ENCODE measurements around the gene PCDHGA10. TPM values are rescaled to one million over a fixed set of nuclear protein-coding genes. Genes with fewer than 3 reads are reported as not detected.
"Not testable (repeated sequence)": the region's sequence is repeated elsewhere in the genome, so short reads cannot be mapped to it uniquely, and the experiment has no call there.

PCDHGA10 gene
- total RNA-seq, 2 donors from 2014 or later, result 5.3 to 5.4 TPM

DNA sequence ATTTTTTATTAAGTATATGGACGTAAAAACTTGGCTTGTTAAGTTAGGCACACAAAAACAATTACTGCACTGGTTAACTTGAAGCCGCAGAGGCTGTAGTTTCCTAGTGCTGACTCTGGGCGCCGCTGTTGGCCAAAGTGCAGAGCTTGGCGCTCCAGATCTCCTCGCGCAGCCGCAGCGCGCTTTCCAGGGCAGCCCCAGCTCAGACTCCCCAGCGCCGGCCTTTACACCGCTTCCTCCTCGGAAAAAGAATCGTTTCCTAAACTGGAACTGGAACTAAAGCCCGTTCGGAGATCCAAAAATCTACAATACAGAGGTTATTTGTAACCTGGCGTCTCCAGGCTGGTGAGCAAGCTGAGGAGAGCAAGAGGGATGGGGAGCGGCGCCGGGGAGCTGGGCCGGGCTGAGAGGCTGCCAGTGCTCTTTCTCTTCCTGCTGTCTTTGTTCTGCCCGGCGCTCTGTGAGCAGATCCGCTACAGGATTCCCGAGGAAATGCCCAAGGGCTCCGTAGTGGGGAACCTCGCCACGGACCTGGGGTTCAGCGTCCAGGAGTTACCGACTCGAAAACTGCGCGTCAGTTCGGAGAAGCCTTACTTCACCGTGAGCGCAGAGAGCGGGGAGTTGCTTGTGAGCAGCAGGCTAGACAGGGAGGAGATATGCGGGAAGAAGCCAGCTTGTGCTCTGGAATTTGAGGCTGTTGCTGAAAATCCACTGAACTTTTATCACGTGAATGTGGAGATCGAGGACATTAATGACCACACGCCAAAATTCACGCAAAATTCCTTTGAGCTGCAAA lies 14.8 kb upstream of the PCDHGA10 start, which contains the start of gene PCDHGB5:
TSS of gene PCDHGB5 (plus strand) at position 192 of the 796 bp plus-strand sequence. CDS start at position 373, 181 bp downstream.
- intact Hi-C loops (cut with DNase I); H3K4me3 ChIP-seq; H3K36me3 ChIP-seq (replicated peaks in 1 of 2; ENCODE audit: insufficient read depth in 1 of 2, low read depth in 2 of 2); H3K4me1 ChIP-seq; H3K27me3 ChIP-seq: not testable (repeated sequence)
- peak in 1 of 3 donors; percentile 9 for TF ChIP-seq POLR2A (IDR thresholded peaks at IDR 0.05)
- TF ChIP-seq, protein P1, sequence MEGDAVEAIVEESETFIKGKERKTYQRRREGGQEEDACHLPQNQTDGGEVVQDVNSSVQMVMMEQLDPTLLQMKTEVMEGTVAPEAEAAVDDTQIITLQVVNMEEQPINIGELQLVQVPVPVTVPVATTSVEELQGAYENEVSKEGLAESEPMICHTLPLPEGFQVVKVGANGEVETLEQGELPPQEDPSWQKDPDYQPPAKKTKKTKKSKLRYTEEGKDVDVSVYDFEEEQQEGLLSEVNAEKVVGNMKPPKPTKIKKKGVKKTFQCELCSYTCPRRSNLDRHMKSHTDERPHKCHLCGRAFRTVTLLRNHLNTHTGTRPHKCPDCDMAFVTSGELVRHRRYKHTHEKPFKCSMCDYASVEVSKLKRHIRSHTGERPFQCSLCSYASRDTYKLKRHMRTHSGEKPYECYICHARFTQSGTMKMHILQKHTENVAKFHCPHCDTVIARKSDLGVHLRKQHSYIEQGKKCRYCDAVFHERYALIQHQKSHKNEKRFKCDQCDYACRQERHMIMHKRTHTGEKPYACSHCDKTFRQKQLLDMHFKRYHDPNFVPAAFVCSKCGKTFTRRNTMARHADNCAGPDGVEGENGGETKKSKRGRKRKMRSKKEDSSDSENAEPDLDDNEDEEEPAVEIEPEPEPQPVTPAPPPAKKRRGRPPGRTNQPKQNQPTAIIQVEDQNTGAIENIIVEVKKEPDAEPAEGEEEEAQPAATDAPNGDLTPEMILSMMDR (IDR thresholded peaks at IDR 0.05), result peak; percentile 18 to 60 (median 52)
- H3K9me3 ChIP-seq, result peaks cover 0 to 63% (median 14%) of the 10 kb centered on the region in 3 donors
- peak within 1 kb of the TSS in 1 of 4 donors; percentile 21 for H3K27ac ChIP-seq
- 3 to 4% methylated on average over 19 to 26 of the region's 43 CpGs for WGBS, 2 donors
- DNase-seq, result peak; percentile 40 to 63 (median 54)
- ATAC-seq, result peak; percentile 85

DNA sequence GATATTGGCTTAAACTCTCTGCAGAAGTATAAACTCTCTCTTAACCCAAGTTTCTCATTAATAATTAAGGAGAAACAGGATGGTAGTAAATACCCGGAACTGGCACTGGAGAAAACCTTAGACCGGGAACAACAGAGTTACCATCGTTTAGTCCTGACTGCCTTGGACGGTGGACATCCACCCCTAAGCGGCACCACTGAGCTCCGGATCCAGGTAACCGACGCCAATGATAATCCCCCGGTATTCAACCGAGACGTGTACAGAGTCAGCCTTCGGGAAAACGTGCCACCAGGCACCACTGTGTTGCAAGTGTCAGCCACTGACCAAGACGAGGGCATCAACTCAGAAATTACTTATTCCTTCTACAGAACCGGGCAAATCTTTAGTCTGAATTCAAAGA lies 14.2 kb upstream of the PCDHGA10 start:
- ATAC-seq, result no peak
- Histone ChIP-seq H3K27me3 (no peaks in the 10 kb centered on the region), H3K9me3 (peaks cover 0 to 63% (median 8%) of the 10 kb centered on the region in 3 donors), H3K4me1 (no peaks in the 10 kb centered on the region), H3K27ac (no peak overlapping the region), H3K36me3 (replicated peaks in 1 of 2; ENCODE audit: insufficient read depth in 1 of 2, low read depth in 2 of 2) (no peaks in the 10 kb centered on the region), H3K4me3 (no peak overlapping the region)
- no peak for TF ChIP-seq POLR2A (IDR thresholded peaks at IDR 0.05)
- TF ChIP-seq, protein P1 (IDR thresholded peaks at IDR 0.05), result no peak
- intact Hi-C loops (cut with DNase I), result no loop called here
- DNase-seq, result no peak
- WGBS, 2 donors, result 19 to 30% methylated on average over 15 of the region's 15 CpGs

DNA sequence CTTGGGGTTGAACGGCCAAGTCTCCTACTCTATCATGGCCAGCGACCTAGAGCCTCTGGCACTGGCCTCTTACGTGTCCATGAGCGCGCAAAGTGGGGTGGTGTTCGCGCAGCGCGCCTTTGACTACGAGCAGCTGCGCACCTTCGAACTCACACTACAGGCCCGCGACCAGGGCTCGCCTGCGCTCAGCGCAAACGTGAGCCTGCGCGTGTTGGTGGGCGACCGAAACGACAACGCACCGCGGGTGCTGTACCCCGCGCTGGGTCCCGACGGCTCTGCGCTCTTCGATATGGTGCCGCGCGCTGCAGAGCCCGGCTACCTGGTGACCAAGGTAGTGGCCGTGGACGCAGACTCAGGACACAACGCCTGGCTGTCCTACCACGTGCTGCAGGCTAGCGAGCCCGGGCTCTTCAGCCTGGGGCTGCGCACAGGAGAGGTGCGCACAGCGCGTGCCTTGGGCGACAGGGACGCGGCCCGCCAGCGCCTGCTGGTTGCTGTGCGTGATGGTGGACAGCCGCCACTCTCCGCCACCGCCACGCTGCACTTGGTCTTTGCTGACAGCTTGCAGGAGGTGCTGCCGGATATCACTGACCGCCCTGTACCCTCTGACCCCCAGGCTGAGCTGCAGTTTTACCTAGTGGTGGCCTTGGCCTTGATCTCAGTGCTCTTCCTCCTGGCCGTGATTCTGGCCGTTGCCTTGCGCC lies 13.1 kb upstream of the PCDHGA10 start:
- no peaks in the 10 kb centered on the region for H3K4me1 ChIP-seq
- DNase-seq (no peak), ATAC-seq (no peak)
- intact Hi-C loops (cut with DNase I), result no loop called here
- peaks cover 0 to 64% (median 10%) of the 10 kb centered on the region in 3 donors for H3K9me3 ChIP-seq
- no peaks in the 10 kb centered on the region for H3K27me3 ChIP-seq
- no peak overlapping the region for H3K27ac ChIP-seq
- H3K4me3 ChIP-seq, result no peak overlapping the region
- TF ChIP-seq, protein P1 (IDR thresholded peaks at IDR 0.05), result no peak
- no peak for TF ChIP-seq POLR2A (IDR thresholded peaks at IDR 0.05)
- H3K36me3 ChIP-seq (replicated peaks in 1 of 2; ENCODE audit: insufficient read depth in 1 of 2, low read depth in 2 of 2), result no peaks in the 10 kb centered on the region
- WGBS, 2 donors, result 17 to 25% methylated on average over 11 to 51 of the region's 61 CpGs

DNA sequence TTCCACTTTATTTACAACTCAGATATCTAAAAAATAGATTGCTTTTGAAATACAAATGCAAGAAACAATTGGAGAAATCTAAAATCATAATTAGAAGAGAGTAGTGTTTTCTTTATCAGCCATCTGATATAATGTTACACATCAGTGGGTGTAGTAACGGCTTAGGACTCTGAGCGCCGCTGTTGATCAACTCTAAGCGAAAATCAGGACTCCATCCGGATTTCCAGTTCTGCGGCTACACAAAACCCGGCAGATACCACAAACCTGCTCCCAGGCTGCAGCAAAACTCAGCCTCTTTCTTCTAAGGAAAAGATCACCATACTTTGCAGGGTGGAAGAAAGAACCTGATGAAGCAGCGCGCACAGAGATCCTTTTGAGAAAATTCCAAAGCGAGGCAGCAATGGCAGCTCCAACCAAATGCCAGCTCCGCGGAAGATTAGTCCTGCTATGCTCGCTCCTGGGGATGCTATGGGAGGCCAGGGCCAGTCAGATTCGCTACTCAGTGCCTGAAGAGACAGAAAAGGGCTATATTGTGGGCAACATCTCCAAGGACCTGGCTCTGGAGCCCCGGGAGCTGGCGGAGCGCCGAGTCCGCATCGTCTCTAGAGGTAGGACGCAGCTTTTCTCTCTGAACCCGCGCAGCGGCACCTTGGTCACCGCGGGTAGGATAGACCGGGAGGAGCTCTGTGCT lies 10.1 kb upstream of the PCDHGA10 start, which contains the start of gene PCDHGA9:
TSS of gene PCDHGA9 (plus strand) at position 226 of the 691 bp plus-strand sequence. CDS start at position 401, 175 bp downstream.
- TF ChIP-seq, protein P1 (IDR thresholded peaks at IDR 0.05), result peak in 3 of 7 experiments; percentile 24 to 32 (median 26)
- TF ChIP-seq POLR2A (IDR thresholded peaks at IDR 0.05), result no peak
- ATAC-seq, result no peak
- WGBS, 2 donors, result 21 to 22% methylated on average over 25 to 27 of the region's 27 CpGs
- Histone ChIP-seq H3K27ac (no peak within 1 kb of the TSS), H3K36me3 (replicated peaks in 1 of 2; ENCODE audit: insufficient read depth in 1 of 2, low read depth in 2 of 2) (no peaks in the 10 kb centered on the region), H3K9me3 (peaks cover 0 to 65% (median 10%) of the 10 kb centered on the region in 3 donors), H3K27me3 (no peaks in the 10 kb centered on the region), H3K4me1 (no peaks in the 10 kb centered on the region), H3K4me3 (no peak within 1 kb of the TSS)
- intact Hi-C loops (cut with DNase I), result no loop called here
- DNase-seq, result no peak
